ENCODE measurements around the gene NAMPT.

The NAMPT gene

DNA sequence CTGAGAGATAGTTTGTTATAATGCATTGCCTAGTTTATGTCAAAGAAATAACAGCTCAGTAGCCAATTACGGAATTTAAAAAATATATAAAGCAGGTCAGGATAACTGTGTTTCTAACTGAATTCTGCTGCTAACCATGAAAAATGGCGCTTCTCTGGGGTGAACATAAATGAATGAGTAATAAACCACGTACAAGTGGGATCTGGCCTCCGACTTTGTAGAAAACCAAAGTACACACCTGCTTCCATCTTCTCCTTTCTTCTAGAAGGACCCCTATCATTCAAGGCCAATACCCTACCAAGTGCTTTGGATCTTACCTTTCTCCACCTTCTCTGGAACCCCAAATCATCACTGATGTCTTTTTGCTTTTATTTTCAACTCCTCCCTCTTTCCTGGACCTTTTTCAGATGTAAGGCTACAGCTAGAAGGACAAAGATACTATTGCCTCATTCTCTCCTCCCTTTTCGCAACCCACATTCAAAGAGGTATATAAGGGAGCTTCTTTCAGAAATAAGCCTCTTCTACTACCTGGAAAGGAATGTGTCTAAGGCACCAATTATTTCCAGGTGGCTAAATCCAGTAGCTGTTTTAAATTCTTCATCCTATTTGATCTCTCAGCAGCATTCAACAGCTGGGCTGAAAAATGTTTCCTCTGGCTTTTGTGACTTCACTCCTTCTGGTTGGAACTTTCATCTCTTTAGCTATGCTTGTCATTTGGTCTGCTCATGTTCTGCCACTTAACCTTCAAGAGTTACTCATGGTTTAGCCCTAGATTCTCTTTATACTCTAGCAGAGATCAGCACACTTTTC lies 37.7 kb downstream of the NAMPT start:
- Mint-ChIP-seq H3K4me3 (no peak overlapping the region), H3K27ac (no peak overlapping the region), H3K27me3 (ENCODE audit: low read depth) (no peaks in the 10 kb centered on the region), H3K36me3 (ENCODE audit: low read depth) (peaks cover 43% of the 10 kb centered on the region), H3K4me1 (no peaks in the 10 kb centered on the region), H3K9me3 (peaks cover 28% of the 10 kb centered on the region)
- TF ChIP-seq, protein P1, sequence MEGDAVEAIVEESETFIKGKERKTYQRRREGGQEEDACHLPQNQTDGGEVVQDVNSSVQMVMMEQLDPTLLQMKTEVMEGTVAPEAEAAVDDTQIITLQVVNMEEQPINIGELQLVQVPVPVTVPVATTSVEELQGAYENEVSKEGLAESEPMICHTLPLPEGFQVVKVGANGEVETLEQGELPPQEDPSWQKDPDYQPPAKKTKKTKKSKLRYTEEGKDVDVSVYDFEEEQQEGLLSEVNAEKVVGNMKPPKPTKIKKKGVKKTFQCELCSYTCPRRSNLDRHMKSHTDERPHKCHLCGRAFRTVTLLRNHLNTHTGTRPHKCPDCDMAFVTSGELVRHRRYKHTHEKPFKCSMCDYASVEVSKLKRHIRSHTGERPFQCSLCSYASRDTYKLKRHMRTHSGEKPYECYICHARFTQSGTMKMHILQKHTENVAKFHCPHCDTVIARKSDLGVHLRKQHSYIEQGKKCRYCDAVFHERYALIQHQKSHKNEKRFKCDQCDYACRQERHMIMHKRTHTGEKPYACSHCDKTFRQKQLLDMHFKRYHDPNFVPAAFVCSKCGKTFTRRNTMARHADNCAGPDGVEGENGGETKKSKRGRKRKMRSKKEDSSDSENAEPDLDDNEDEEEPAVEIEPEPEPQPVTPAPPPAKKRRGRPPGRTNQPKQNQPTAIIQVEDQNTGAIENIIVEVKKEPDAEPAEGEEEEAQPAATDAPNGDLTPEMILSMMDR (IDR thresholded peaks at IDR 0.05; ENCODE audit: unreplicated experiment in 3 of 3): no peak

DNA sequence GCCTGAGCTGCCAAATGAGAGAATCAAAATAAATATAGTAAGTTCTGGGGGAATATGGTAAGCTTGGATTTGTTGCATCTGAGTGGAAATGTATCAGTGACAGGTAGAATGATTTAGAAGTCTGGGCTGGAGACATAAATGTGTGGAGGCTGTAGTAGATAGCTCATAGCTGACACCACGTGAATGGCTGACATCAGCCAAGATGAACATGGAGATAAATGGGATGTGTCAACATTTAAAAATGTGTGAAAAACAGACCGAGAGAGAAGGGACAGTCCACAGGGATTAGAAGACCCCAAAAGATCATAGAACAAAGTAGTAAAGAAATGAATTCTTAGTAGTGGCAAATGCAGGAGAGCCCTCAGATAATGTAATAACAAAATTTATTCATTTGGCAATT lies 40.9 kb downstream of the NAMPT start:
- no peak overlapping the region for H3K4me3 Mint-ChIP-seq
- H3K36me3 Mint-ChIP-seq (ENCODE audit: low read depth): peaks cover 35% of the 10 kb centered on the region
- no peak overlapping the region for H3K27ac Mint-ChIP-seq
- TF ChIP-seq, protein P1 (IDR thresholded peaks at IDR 0.05; ENCODE audit: unreplicated experiment in 3 of 3): no peak
- H3K4me1 Mint-ChIP-seq: no peaks in the 10 kb centered on the region
- no peaks in the 10 kb centered on the region for H3K27me3 Mint-ChIP-seq (ENCODE audit: low read depth)
- peaks cover 28% of the 10 kb centered on the region for H3K9me3 Mint-ChIP-seq

DNA sequence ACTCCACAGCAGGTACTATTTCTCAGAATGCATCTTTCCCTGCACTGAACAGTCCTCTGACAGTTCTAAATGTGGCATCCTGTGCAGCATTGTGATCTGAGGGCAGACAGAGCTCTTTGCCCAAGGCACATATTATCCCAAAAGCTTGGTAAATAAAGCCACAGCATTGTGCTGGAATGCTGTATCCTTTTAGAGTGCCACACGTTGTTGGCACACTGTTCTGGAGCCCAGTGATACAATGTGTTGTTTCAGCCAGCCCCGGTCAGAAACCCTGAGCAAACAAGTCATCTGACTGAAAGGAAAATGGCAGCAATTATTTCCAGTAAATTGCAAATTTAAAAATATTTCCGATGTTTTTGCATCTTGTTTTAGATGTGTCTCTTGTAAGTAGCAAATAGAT lies 45.4 kb downstream of the NAMPT start:
- no peaks in the 10 kb centered on the region for H3K27me3 Mint-ChIP-seq (ENCODE audit: low read depth)
- H3K4me1 Mint-ChIP-seq: no peaks in the 10 kb centered on the region
- H3K27ac Mint-ChIP-seq: no peak overlapping the region
- H3K4me3 Mint-ChIP-seq: no peak overlapping the region
- peaks cover 13% of the 10 kb centered on the region for H3K9me3 Mint-ChIP-seq
- H3K36me3 Mint-ChIP-seq (ENCODE audit: low read depth): peaks cover 13% of the 10 kb centered on the region
- TF ChIP-seq, protein P1 (IDR thresholded peaks at IDR 0.05; ENCODE audit: unreplicated experiment in 3 of 3): no peak

DNA sequence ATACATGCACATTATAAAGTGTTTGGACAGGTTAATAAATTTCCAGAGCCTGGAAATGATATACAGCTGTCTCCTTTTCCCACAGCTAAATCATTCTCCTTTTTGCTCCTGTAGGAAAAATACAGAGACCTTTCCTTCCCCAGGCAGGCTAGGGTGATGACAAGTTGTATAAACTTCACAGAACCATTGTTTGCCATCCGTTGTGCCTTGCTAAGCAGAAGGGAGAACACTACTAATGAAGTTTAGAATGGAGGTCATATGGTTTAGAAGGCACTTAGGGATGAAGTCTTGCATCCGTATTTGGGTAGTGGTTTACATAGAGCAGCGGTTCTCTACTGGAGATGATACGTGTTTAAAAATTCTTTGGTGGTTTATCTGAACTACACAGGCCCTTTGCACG lies 46.0 kb downstream of the NAMPT start:
- Mint-ChIP-seq H3K27ac (no peak overlapping the region), H3K4me3 (no peak overlapping the region), H3K9me3 (peaks cover 8% of the 10 kb centered on the region), H3K4me1 (no peaks in the 10 kb centered on the region), H3K27me3 (ENCODE audit: low read depth) (no peaks in the 10 kb centered on the region), H3K36me3 (ENCODE audit: low read depth) (peaks cover 7% of the 10 kb centered on the region)
- TF ChIP-seq, protein P1 (IDR thresholded peaks at IDR 0.05; ENCODE audit: unreplicated experiment in 3 of 3): no peak

DNA sequence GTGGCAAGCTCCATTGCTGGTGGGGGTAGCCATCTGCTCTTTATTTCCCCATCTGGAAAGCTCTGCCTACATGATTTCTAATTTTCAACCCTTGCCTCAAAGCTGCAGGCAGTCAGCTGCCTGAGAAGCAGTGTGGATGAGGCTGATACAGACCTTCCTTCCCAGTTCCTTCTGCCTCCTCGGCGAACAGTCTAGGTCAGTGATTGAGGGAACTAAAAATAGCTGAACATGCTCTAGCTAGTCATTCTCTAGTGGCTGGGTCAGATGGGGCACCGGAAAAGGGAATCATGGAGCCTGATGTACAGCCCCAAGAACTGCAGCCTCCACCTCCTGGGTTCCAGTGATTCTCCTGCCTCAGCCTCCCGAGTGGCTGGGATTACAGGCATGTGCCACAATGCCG lies 48.7 kb downstream of the NAMPT start:
- TF ChIP-seq, protein P1 (IDR thresholded peaks at IDR 0.05; ENCODE audit: unreplicated experiment in 3 of 3): no peak
- no peaks in the 10 kb centered on the region for H3K27me3 Mint-ChIP-seq (ENCODE audit: low read depth)
- no peaks in the 10 kb centered on the region for H3K36me3 Mint-ChIP-seq (ENCODE audit: low read depth)
- no peak overlapping the region for H3K27ac Mint-ChIP-seq
- no peaks in the 10 kb centered on the region for H3K4me1 Mint-ChIP-seq
- H3K4me3 Mint-ChIP-seq: no peak overlapping the region
- H3K9me3 Mint-ChIP-seq: no peaks in the 10 kb centered on the region

DNA sequence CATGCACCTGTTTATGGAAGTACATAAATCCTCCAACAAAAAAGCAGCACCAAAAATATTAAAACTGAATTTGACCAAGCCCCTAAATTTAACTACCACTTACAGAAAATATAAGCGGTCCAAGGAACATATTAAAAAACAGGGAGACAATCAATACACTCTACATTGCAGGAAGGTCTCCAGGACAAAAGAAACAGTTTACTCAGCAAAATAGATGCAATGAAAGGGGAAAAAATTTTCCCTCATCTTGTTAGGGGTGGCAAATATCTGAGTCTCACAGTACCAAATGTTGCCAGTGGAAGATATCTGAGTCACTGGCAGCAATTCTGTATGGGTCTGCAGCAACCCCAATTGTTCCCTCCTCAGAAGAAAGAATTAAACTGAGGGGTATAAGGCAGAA lies 50.4 kb downstream of the NAMPT start:
- H3K4me1 Mint-ChIP-seq: no peaks in the 10 kb centered on the region
- H3K27me3 Mint-ChIP-seq (ENCODE audit: low read depth): no peaks in the 10 kb centered on the region
- H3K27ac Mint-ChIP-seq: no peak overlapping the region
- H3K9me3 Mint-ChIP-seq: peaks cover 2% of the 10 kb centered on the region
- no peak overlapping the region for H3K4me3 Mint-ChIP-seq
- H3K36me3 Mint-ChIP-seq (ENCODE audit: low read depth): no peaks in the 10 kb centered on the region
- TF ChIP-seq, protein P1 (IDR thresholded peaks at IDR 0.05; ENCODE audit: unreplicated experiment in 3 of 3): no peak

All from nephron (organoid).